DND-41 (cell line): ENCODE measurements around the gene ZNF558.

Experiments
- ATAC-seq: fragments of 200-7000 bp; cut with Tn5 transposase; 3 replicates; pipeline ENCODE4 v1.9.1; 2021; ENCODE audit warnings: low read depth; ENCODE audit not compliant: insufficient read depth
- DNase-seq: peaks from one replicate; pipeline ENCODE4 v3.0.0-alpha.2; 2020
- H2AFZ ChIP-seq: 2 replicates; pipeline ENCODE4 v1.6.0; 2012; ENCODE audit warnings: low read depth, low read length
- H3K27ac ChIP-seq: 2 replicates; pipeline ENCODE4 v1.5.1; 2012; ENCODE audit warnings: low read length, inconsistent platforms
- H3K27me3 ChIP-seq: fragments of 200-600 bp; sonication (generic); 2 replicates; pipeline ENCODE4 v1.6.0; 2012; ENCODE audit warnings: low read length, mild to moderate bottlenecking, inconsistent platforms; ENCODE audit not compliant: insufficient read depth, poor library complexity
- H3K36me3 ChIP-seq: 2 replicates; pipeline ENCODE4 v1.5.1; 2012; ENCODE audit warnings: low read length, inconsistent platforms; ENCODE audit not compliant: insufficient read depth
- H3K4me1 ChIP-seq: 2 replicates; pipeline ENCODE4 v1.5.1; 2012; ENCODE audit warnings: mild to moderate bottlenecking, low read length; ENCODE audit not compliant: insufficient read depth
- H3K4me2 ChIP-seq: 2 replicates; pipeline ENCODE4 v1.6.0; 2012; ENCODE audit warnings: mild to moderate bottlenecking, moderate library complexity, low read length, inconsistent platforms; ENCODE audit not compliant: insufficient read depth
- H3K4me3 ChIP-seq, 2 experiments: fragments of 200-600 bp in 1 of 2; shearing (Covaris generic) in 1 of 2; 2 replicates each; pipeline ENCODE4 v1.5.1; 2012 to 2016; ENCODE audit warnings: inconsistent platforms in 2 of 2, low read length in 2 of 2, mild to moderate bottlenecking in 2 of 2, low read depth in 1 of 2, moderate library complexity in 1 of 2
- H3K79me2 ChIP-seq: 2 replicates; pipeline ENCODE4 v1.6.0; 2012; ENCODE audit warnings: low read length, inconsistent platforms; ENCODE audit not compliant: insufficient read depth
- H3K9ac ChIP-seq: 2 replicates; pipeline ENCODE4 v1.6.0; 2012; ENCODE audit warnings: low read depth, mild to moderate bottlenecking, inconsistent platforms, low read length, moderate library complexity
- H3K9me3 ChIP-seq: 2 replicates; pipeline ENCODE4 v1.5.1; 2012; ENCODE audit warnings: low read length, moderate library complexity, mild to moderate bottlenecking, inconsistent platforms; ENCODE audit not compliant: insufficient read depth, severe bottlenecking
- H4K20me1 ChIP-seq: 2 replicates; pipeline ENCODE4 v1.6.0; 2012; ENCODE audit warnings: low read length; ENCODE audit not compliant: insufficient read depth
- CTCF ChIP-seq: IDR thresholded peaks from 2 replicates; pipeline ENCODE4 v1.5.1; 2012; ENCODE audit warnings: borderline replicate concordance, low read length, moderate library complexity, mild to moderate bottlenecking; ENCODE audit not compliant: poor library complexity, severe bottlenecking; ENCODE audit errors: extremely low read depth
- EZH2 ChIP-seq: IDR thresholded peaks from 3 replicates; pipeline ENCODE4 v1.6.1; 2012; ENCODE audit warnings: borderline replicate concordance, low read depth, mild to moderate bottlenecking, moderate library complexity, low read length, inconsistent platforms; ENCODE audit not compliant: severe bottlenecking

ZNF558 gene

GRCh38 chr19:8832132-8833021 is at the start of gene ZNF558, which contains the start of gene MBD3L1:
TSS of gene ZNF558 (minus strand) at chr19:8832304. CDS start at chr19:8822659, 9,645 bp downstream.
TSS of gene MBD3L1 (plus strand) at chr19:8832377. CDS start at chr19:8842679, 10,302 bp downstream.
- H3K4me1 ChIP-seq, result peaks cover 20% of the 10 kb centered on the region
- peak within 1 kb of the TSS; percentile 92 for H3K27ac ChIP-seq
- H3K9ac ChIP-seq, result peak within 1 kb of the TSS; percentile 92
- TF ChIP-seq EZH2, result no peak
- peak; percentile 48 for TF ChIP-seq CTCF
- H3K4me2 ChIP-seq, result peak within 1 kb of the TSS; percentile 82
- H3K36me3 ChIP-seq, result peaks cover 6% of the 10 kb centered on the region; the same call in 1 of the 2 replicates
- no peaks in the 10 kb centered on the region for H3K9me3 ChIP-seq
- H3K4me3 ChIP-seq, result peak within 1 kb of the TSS; percentile 54 to 89
- DNase-seq, result peak; percentile 100
- H4K20me1 ChIP-seq, result no peaks in the 10 kb centered on the region
- peak; percentile 95 for ATAC-seq
- H3K27me3 ChIP-seq, result no peaks in the 10 kb centered on the region
- H2AFZ ChIP-seq, result peak within 1 kb of the TSS; percentile 91
- H3K79me2 ChIP-seq, result no peaks in the 10 kb centered on the region

- Histone ChIP-seq H3K27me3 (no peaks in the 10 kb centered on the region), H3K9ac (no peak overlapping the region), H3K36me3 (no peaks in the 10 kb centered on the region), H2AFZ (no peak overlapping the region), H3K27ac (no peak overlapping the region), H3K79me2 (no peaks in the 10 kb centered on the region), H3K4me2 (no peak overlapping the region), H3K4me1 (no peaks in the 10 kb centered on the region), H3K9me3 (no peaks in the 10 kb centered on the region), H4K20me1 (no peaks in the 10 kb centered on the region), H3K4me3 (no peak overlapping the region)
- no peak for TF ChIP-seq CTCF
- TF ChIP-seq EZH2, result no peak
- ATAC-seq (no peak), DNase-seq (no peak)
These were observed 49.4 kb upstream of the ZNF558 start for GRCh38 chr19:8881512-8881911.

- Histone ChIP-seq H3K4me1 (no peaks in the 10 kb centered on the region), H3K9me3 (no peaks in the 10 kb centered on the region), H3K27ac (no peak overlapping the region), H3K4me3 (no peak overlapping the region), H2AFZ (no peak overlapping the region), H3K4me2 (no peak overlapping the region), H3K9ac (no peak overlapping the region), H3K27me3 (no peaks in the 10 kb centered on the region), H3K79me2 (no peaks in the 10 kb centered on the region), H3K36me3 (no peaks in the 10 kb centered on the region), H4K20me1 (no peaks in the 10 kb centered on the region)
- DNase-seq, result no peak
- ATAC-seq, result no peak
- TF ChIP-seq CTCF (no peak), EZH2 (no peak)
These were observed 48.9 kb upstream of the ZNF558 start for GRCh38 chr19:8880868-8881488.
